Choroid plexus epithelial cell (primary cell): ENCODE measurements around the gene FRMPD2.

Experiments
- DNase-seq: peaks from one replicate; pipeline ENCODE4 v3.0.0-alpha.2; 2010; ENCODE audit warnings: low read depth
- H3K4me3 ChIP-seq: 2 replicates; pipeline ENCODE4 v1.5.1; 2011; ENCODE audit warnings: low read depth, mild to moderate bottlenecking, control low read depth, low read length, moderate library complexity
- TF ChIP-seq, protein P1 (sequence below): conservative IDR thresholded peaks from 2 replicates; pipeline ENCODE4 v1.5.1; 2011; ENCODE audit warnings: low read depth, mild to moderate bottlenecking, control low read depth, inconsistent platforms, low read length, moderate library complexity

The FRMPD2 gene

DNA sequence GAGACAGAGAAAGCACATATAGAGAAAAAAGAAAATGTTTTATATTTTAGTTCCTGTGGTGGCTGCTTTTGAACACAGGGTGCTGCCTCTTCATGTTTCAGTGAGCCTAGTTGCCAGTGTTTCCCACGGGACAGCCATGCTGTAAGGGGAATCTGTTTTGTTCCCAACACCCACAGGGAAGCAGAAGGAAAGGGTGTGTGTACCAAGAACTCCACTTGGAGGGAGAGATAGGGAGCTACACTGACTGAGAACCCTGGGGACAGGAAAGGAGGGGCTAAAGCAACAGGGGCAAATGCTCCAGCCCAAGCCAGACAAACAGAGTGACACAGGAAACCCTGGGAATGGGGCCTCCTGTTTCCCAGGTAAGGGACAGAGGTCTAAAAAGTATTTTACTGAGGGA lies 40.2 kb downstream of the FRMPD2 start:
- no peak overlapping the region for H3K4me3 ChIP-seq
- DNase-seq: no peak
- TF ChIP-seq, protein P1, sequence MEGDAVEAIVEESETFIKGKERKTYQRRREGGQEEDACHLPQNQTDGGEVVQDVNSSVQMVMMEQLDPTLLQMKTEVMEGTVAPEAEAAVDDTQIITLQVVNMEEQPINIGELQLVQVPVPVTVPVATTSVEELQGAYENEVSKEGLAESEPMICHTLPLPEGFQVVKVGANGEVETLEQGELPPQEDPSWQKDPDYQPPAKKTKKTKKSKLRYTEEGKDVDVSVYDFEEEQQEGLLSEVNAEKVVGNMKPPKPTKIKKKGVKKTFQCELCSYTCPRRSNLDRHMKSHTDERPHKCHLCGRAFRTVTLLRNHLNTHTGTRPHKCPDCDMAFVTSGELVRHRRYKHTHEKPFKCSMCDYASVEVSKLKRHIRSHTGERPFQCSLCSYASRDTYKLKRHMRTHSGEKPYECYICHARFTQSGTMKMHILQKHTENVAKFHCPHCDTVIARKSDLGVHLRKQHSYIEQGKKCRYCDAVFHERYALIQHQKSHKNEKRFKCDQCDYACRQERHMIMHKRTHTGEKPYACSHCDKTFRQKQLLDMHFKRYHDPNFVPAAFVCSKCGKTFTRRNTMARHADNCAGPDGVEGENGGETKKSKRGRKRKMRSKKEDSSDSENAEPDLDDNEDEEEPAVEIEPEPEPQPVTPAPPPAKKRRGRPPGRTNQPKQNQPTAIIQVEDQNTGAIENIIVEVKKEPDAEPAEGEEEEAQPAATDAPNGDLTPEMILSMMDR: no peak

DNA sequence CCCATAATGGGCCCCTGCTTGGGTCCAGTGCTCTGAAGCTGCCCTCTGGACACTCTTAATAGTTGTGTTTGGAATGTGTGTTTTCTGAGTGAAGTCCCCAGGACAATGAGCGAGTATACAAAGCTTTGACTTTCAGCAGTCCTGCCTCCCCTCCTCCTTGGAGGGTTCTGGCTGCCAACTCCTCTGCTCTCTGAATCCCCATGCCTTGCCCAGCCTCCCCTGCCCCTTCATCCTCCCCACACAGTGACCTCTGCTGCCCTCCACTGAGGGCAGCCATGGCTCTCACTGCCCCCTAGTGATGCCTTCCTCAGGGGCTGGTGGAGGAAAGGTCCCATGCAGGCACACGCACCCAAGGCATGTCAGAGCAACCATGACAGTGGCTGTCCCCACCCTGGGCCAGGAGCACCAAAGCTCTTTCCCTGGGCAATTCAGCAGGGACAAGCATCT lies 40.9 kb downstream of the FRMPD2 start:
- TF ChIP-seq, protein P1: no peak
- H3K4me3 ChIP-seq: no peak overlapping the region
- DNase-seq: no peak

DNA sequence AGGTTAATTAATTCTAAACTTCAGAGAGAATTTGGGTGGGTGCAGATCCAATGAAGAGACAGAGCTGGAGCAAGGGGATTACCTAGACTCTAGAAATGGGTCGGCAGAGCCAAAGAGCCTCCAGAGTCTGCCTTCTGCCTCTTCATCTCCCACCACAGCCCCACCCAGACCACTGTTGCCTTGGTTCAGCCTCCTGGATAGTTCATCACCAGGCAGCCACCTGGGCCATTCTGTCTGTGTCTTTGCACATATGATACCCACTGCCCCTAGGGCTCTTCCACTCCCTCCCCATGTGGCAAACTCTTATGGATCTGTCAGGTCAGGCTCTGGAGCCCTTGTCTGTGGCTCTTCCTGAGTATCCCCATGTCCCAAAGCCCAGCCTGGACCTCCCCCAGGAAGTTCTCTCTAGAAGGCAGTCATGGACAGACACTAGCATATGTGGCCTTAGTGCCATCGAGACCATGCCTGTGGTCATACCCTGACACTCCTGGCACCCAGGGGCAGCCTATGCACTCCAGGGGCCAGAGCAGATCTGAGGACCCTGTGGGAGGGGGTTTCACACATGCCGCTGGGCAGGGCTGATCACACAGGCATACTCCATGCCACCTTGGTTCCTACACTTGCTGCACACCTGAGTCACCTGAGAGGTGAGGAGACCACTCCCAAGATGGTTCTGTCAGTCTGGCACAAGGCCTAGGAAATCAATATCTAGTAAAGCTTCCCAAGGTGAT lies 41.6 kb downstream of the FRMPD2 start:
- TF ChIP-seq, protein P1: no peak
- no peak overlapping the region for H3K4me3 ChIP-seq
- DNase-seq: no peak

DNA sequence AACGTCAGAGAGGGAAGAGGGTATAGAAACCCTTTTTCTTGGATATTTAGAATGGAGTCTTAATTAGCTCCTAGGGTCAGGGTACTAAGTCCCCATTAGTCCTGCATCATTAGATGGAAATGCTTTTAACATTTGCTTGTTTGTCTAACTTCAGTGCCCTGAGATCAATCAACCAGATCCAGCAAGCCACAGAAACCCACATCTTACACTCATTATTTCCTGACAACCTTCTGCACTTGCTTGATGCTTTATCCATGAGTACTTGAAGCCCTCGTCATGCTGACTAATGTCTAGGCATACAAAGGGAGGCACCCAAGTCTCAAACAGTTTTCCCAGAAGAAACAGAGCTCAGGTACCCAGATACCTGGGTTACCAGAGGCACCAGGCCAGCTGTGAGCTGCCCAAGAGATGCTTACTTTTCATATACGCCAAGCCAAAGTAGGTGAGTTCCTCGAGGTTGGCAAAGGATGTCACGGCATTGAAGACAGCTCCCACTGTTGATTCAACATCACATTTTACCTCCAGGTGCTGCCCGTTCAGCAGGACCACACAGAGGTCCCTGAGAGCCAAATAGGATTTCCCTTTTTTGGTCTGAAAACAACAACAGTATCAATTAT lies 42.7 kb downstream of the FRMPD2 start:
- DNase-seq: no peak
- no peak overlapping the region for H3K4me3 ChIP-seq
- TF ChIP-seq, protein P1: no peak

DNA sequence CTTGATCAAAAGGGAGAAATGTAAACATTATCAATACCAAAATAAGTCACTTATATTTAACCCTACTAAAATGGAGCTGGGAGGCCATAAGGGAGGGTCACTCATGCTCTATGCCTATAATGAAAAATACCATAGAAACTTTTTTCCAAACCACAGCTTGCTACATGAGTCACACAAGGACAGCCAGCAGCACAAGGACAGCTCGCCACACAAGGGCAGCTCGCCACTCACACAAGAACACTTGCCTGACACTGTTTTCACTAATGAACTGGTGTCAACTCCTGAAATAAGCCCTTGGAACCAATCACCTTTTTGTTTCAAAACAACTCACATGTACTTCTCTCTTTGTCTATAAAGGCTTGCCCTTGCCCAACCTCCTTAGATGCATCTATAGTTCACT lies 43.3 kb downstream of the FRMPD2 start:
- H3K4me3 ChIP-seq: no peak overlapping the region
- TF ChIP-seq, protein P1: no peak
- no peak for DNase-seq

DNA sequence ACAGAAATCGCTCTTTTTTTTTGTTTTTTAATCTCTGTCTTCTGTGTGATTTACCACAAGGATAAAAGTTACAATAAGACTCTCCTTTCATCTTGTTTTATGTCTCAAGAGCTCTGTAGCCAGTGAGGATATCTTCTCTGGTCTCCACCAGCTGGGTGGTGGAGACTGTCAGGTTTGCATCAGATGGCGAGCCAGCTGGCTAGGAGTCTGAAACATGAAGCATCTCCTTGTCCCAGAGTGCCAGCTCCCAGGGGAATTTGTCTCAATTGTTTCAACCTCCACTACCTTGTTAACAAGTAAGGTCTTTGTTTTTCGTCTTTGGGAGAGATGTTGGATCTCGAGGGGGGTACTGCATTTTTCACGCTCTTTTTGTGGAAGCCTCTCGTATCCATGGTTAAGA lies 47.3 kb downstream of the FRMPD2 start:
- TF ChIP-seq, protein P1: no peak
- no peak overlapping the region for H3K4me3 ChIP-seq

More for the DNA sequence above, 47.3 kb downstream of the FRMPD2 start:
- DNase-seq: no peak
